T-cell (primary cell): ENCODE results near the gene SEC14L1. TPM values are rescaled to one million over a fixed set of nuclear protein-coding genes. Genes with fewer than 3 reads are reported as not detected.

ENCODE experiments used
- ATAC-seq, 4 experiments: fragments of 200-7000 bp in 3 of 4; fragments of 150-1000 bp in 1 of 4; cut with Tn5 transposase; replicated peaks in 1 of 4; 1 replicate in 3 of 4; 2 replicates in 1 of 4; pipeline ENCODE4 v1.10.0; 2021; ENCODE audit warnings: moderate library complexity in 3 of 4, mild to moderate bottlenecking in 2 of 4, moderate number of reproducible peaks in 1 of 4
- CTCF ChIA-PET, 2 donors: fragments of 300-600 bp; sonication (Branson Sonifier 250); formaldehyde crosslinking; loops; one replicate each; lab custom pipeline; 2022; ENCODE audit warnings: antibody characterized with exemption in 2 of 2; lab: Charles Lee
- POLR2A ChIA-PET, 2 donors: fragments of 300-600 bp; sonication (Branson Sonifier 250); formaldehyde crosslinking; loops; one replicate each; lab custom pipeline; 2022; ENCODE audit warnings: antibody characterized with exemption in 2 of 2; lab: Charles Lee
- DNase-seq, 35 experiments: peaks; one replicate each; pipeline versions ENCODE4 v3.0.0 to v3.0.0-alpha.2; 2013 to 2023
- H3K27ac ChIP-seq: one replicate; pipeline ENCODE4 v1.5.1; 2013; ENCODE audit warnings: low read length
- H3K27me3 ChIP-seq, 2 experiments: replicated peaks in 1 of 2; 1 replicate in 1 of 2; 2 replicates in 1 of 2; pipeline versions ENCODE4 v1.6.1 to v1.7.0; 2013; ENCODE audit warnings: low read length in 1 of 2, mixed read lengths in 1 of 2; ENCODE audit not compliant: control insufficient read depth in 2 of 2, insufficient read depth in 2 of 2; ENCODE audit errors: extremely low read depth in 1 of 2
- H3K36me3 ChIP-seq, 2 donors: 1 replicate in 1 of 2; 2 replicates in 1 of 2; pipeline versions ENCODE4 v1.6.1 to v1.7.0; 2013; ENCODE audit warnings: low read length in 1 of 2; ENCODE audit not compliant: control insufficient read depth in 2 of 2, insufficient read depth in 1 of 2; ENCODE audit errors: extremely low read depth in 1 of 2
- H3K4me1 ChIP-seq, 2 experiments: 1 replicate in 1 of 2; 2 replicates in 1 of 2; pipeline versions ENCODE4 v1.6.1 to v1.7.0; 2013; ENCODE audit warnings: low read length in 2 of 2, mixed read lengths in 1 of 2; ENCODE audit not compliant: insufficient read depth in 2 of 2, control insufficient read depth in 1 of 2; ENCODE audit errors: extremely low read depth in 1 of 2
- H3K4me3 ChIP-seq, 2 donors: 1 replicate in 1 of 2; 2 replicates in 1 of 2; pipeline versions ENCODE4 v1.5.1 to v1.7.0; 2013; ENCODE audit warnings: mild to moderate bottlenecking in 2 of 2, low read length in 1 of 2, moderate library complexity in 1 of 2; ENCODE audit not compliant: control insufficient read depth in 1 of 2; ENCODE audit errors: extremely low read depth in 1 of 2
- H3K9me3 ChIP-seq: 2 replicates; pipeline ENCODE4 v1.7.0; 2013
- H3K27ac Mint-ChIP-seq, 2 donors: one replicate each; pipeline ENCODE4 v1.8.0; 2020 to 2021; ENCODE audit warnings: mild to moderate bottlenecking in 2 of 2, mixed read lengths in 2 of 2
- H3K27me3 Mint-ChIP-seq, 2 donors: one replicate each; pipeline ENCODE4 v1.8.0; 2021 to 2022; ENCODE audit warnings: mixed read lengths in 2 of 2
- H3K36me3 Mint-ChIP-seq: one replicate; pipeline ENCODE4 v1.8.0; 2021; ENCODE audit warnings: mixed read lengths
- H3K4me1 Mint-ChIP-seq, 3 donors: one replicate each; pipeline ENCODE4 v1.8.0; 2020 to 2022; ENCODE audit warnings: mixed read lengths in 3 of 3, mild to moderate bottlenecking in 1 of 3
- H3K4me3 Mint-ChIP-seq, 3 donors: one replicate each; pipeline ENCODE4 v1.8.0; 2020 to 2022; ENCODE audit warnings: mild to moderate bottlenecking in 3 of 3, mixed read lengths in 3 of 3, moderate library complexity in 3 of 3
- H3K9me3 Mint-ChIP-seq, 3 donors: one replicate each; pipeline ENCODE4 v1.8.0; 2020 to 2022; ENCODE audit warnings: mixed read lengths in 3 of 3
- WGBS: methylation state at CpG from one replicate; pipeline ENCODE4 v1.1.5; 2013; ENCODE audit warnings: missing lambda C conversion rate; ENCODE audit not compliant: insufficient coverage; 5-methylcytosine and 5-hydroxymethylcytosine counted together
- total RNA-seq, 35 experiments: library from RNA in 6 of 35; stranded (reverse) in 6 of 35; fragments of 120-200 nt in 1 of 35; gene quantifications; one replicate each; pipeline versions ENCODE4 v1.2.1 to v1.2.4 and lab custom pipeline; 2013 to 2026

Gene SEC14L1
- total RNA-seq, 5 donors from 2014 or later (not counting 1 experiment from before 2014, with no cell fraction given), result 36.9 to 71.6 (median 46.2) TPM

GRCh38 chr17:77128896-77129567 is 11.7 kb upstream of the SEC14L1 start:
- H3K27me3 Mint-ChIP-seq, result no peaks in the 10 kb centered on the region
- POLR2A ChIA-PET, result interaction anchor here (0.6 to 0.8 kb wide), 2 partner anchors 29 to 528 kb away, joined by 3 to 5 read pairs; no protein-coding TSS in a partner anchor
- Histone ChIP-seq H3K36me3 (no peaks in the 10 kb centered on the region), H3K4me1 (peaks cover 6 to 21% of the 10 kb centered on the region in 2 experiments), H3K4me3 (no peak overlapping the region), H3K27ac (peak overlapping the region; percentile 86), H3K27me3 (no peaks in the 10 kb centered on the region), H3K9me3 (no peaks in the 10 kb centered on the region)
- ATAC-seq (no peak), DNase-seq (no peak)
- H3K27ac Mint-ChIP-seq, result peak overlapping the region; percentile 71 to 75
- no peaks in the 10 kb centered on the region for H3K36me3 Mint-ChIP-seq
- CTCF ChIA-PET, result interaction anchor here in 1 of 2 donors (0.6 to 2.3 kb wide), 5 partner anchors 12 to 1472 kb away, joined by 3 to 22 read pairs (median 5); partner anchors contain the start of gene SEC14L1
- no peaks in the 10 kb centered on the region for H3K9me3 Mint-ChIP-seq
- WGBS, result 92% methylated on average over 6 of the region's 10 CpGs
- peaks cover 24 to 28% (median 26%) of the 10 kb centered on the region in 3 donors for H3K4me1 Mint-ChIP-seq
- H3K4me3 Mint-ChIP-seq, result peak overlapping the region in 1 of 3 donors; percentile 71

- no peak for ATAC-seq
- Histone ChIP-seq H3K4me3 (no peak overlapping the region), H3K9me3 (no peaks in the 10 kb centered on the region), H3K4me1 (peaks cover 3 to 17% of the 10 kb centered on the region in 2 experiments), H3K36me3 (no peaks in the 10 kb centered on the region), H3K27ac (no peak overlapping the region), H3K27me3 (no peaks in the 10 kb centered on the region)
- ChIA-PET CTCF (interaction anchor here in 1 of 2 donors (0.6 to 2.3 kb wide), 4 partner anchors 11 to 1473 kb away, joined by 3 to 22 read pairs (median 6); partner anchors contain the start of gene SEC14L1), POLR2A (interaction anchor here in 1 of 2 donors (0.8 kb wide), 1 partner anchor 528 kb away, joined by 3 read pairs; no protein-coding TSS in a partner anchor)
- Mint-ChIP-seq H3K27ac (peak overlapping the region in 1 of 2 donors; percentile 34), H3K27me3 (no peaks in the 10 kb centered on the region), H3K9me3 (no peaks in the 10 kb centered on the region), H3K4me3 (no peak overlapping the region), H3K36me3 (no peaks in the 10 kb centered on the region), H3K4me1 (peaks cover 22 to 24% (median 23%) of the 10 kb centered on the region in 3 donors)
- DNase-seq, result no peak
- WGBS, result no CpG with 5 or more reads among the region's 13 CpGs
Measured at GRCh38 chr17:77129568-77130301, 11.0 kb upstream of the SEC14L1 start.

DNA sequence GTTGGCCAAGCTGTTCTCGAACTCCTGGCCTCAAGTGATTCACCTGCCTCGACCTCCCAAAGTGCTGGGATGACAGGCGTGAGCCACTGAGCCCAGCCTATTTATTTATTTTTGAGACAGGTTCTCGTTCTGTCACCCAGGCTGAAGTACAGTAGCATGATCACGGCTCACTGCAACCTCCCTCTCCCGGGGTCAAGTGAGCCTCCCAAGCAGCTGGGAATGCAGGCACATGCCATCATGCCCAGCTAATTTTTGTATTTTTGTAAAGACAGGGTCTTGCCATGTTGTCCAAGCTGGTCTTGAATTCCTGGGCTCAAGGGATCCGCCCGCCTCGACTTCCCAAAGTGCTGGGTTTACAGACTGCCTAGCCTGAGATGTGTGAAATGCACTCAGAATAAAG is 10.2 kb upstream of the SEC14L1 start:
- ATAC-seq (no peak), DNase-seq (no peak)
- H3K9me3 Mint-ChIP-seq, result no peaks in the 10 kb centered on the region
- H3K4me1 Mint-ChIP-seq, result peaks cover 22 to 26% (median 23%) of the 10 kb centered on the region in 3 donors
- no peaks in the 10 kb centered on the region for H3K36me3 Mint-ChIP-seq
- CTCF ChIA-PET, result interaction anchor here in 1 of 2 donors (1.0 kb wide), 1 partner anchor 11 kb away, joined by 3 read pairs; the partner anchor contains the start of gene SEC14L1
- 88% methylated on average over 6 of the region's 9 CpGs for WGBS
- H3K4me3 Mint-ChIP-seq, result no peak overlapping the region
- peaks cover 3 to 17% of the 10 kb centered on the region in 2 experiments for H3K4me1 ChIP-seq
- POLR2A ChIA-PET, result no interaction called here
- no peaks in the 10 kb centered on the region for H3K27me3 ChIP-seq
- no peak overlapping the region for H3K27ac Mint-ChIP-seq
- no peaks in the 10 kb centered on the region for H3K27me3 Mint-ChIP-seq
- H3K4me3 ChIP-seq, result no peak overlapping the region
- no peaks in the 10 kb centered on the region for H3K9me3 ChIP-seq
- H3K36me3 ChIP-seq, result no peaks in the 10 kb centered on the region
- no peak overlapping the region for H3K27ac ChIP-seq

- Mint-ChIP-seq H3K4me1 (peaks cover 26 to 37% (median 29%) of the 10 kb centered on the region in 3 donors), H3K9me3 (no peaks in the 10 kb centered on the region), H3K27me3 (no peaks in the 10 kb centered on the region), H3K36me3 (no peaks in the 10 kb centered on the region), H3K27ac (no peak overlapping the region), H3K4me3 (no peak overlapping the region)
- DNase-seq, result no peak
- no peak overlapping the region for H3K4me3 ChIP-seq
- 84% methylated on average over 4 of the region's 5 CpGs for WGBS
- H3K27ac ChIP-seq, result no peak overlapping the region
- ChIA-PET CTCF (no interaction called here), POLR2A (interaction anchor here in 1 of 2 donors (0.7 kb wide), 1 partner anchor 533 kb away, joined by 5 read pairs; no protein-coding TSS in a partner anchor)
- no peak for ATAC-seq
- no peaks in the 10 kb centered on the region for H3K9me3 ChIP-seq
- H3K36me3 ChIP-seq, result no peaks in the 10 kb centered on the region
- H3K27me3 ChIP-seq, result no peaks in the 10 kb centered on the region
- peaks cover 5 to 17% of the 10 kb centered on the region in 2 experiments for H3K4me1 ChIP-seq
Measured at GRCh38 chr17:77131904-77132303, 8.9 kb upstream of the SEC14L1 start.

GRCh38 chr17:77132411-77133086 is 8.2 kb upstream of the SEC14L1 start:
- H3K9me3 Mint-ChIP-seq, result peaks cover 0 to 5% (median 0%) of the 10 kb centered on the region in 3 donors
- Histone ChIP-seq H3K4me1 (peaks cover 3 to 12% of the 10 kb centered on the region in 2 experiments), H3K9me3 (no peaks in the 10 kb centered on the region), H3K36me3 (no peaks in the 10 kb centered on the region), H3K4me3 (no peak overlapping the region), H3K27ac (no peak overlapping the region), H3K27me3 (no peaks in the 10 kb centered on the region)
- H3K27ac Mint-ChIP-seq, result no peak overlapping the region
- H3K4me1 Mint-ChIP-seq, result peaks cover 23 to 33% (median 30%) of the 10 kb centered on the region in 3 donors
- POLR2A ChIA-PET, result interaction anchor here in 1 of 2 donors (0.7 kb wide), 1 partner anchor 28 kb away, joined by 5 read pairs; no protein-coding TSS in a partner anchor
- ATAC-seq (no peak), DNase-seq (no peak)
- H3K4me3 Mint-ChIP-seq, result no peak overlapping the region
- CTCF ChIA-PET, result interaction anchor here in 1 of 2 donors (0.7 to 0.8 kb wide), 2 partner anchors 10 to 71 kb away, joined by 3 to 6 read pairs; no protein-coding TSS in a partner anchor
- H3K36me3 Mint-ChIP-seq, result no peaks in the 10 kb centered on the region
- 97% methylated on average over 6 of the region's 9 CpGs for WGBS
- H3K27me3 Mint-ChIP-seq, result no peaks in the 10 kb centered on the region
